Left hindlimb (tissue), 1 donor: Measurements from ENCODE around the gene ARHGEF39.

Experiments used
- DNase-seq: peaks from one replicate; pipeline ENCODE4 v3.0.0-alpha.2; 2018

Gene ARHGEF39

GRCh38 chr9:35673132-35674024 lies 8.4 kb upstream of the ARHGEF39 start, which contains the start of gene CA9:
TSS of gene CA9 (plus strand) at chr9:35673928. CDS start at chr9:35673960, 32 bp downstream.
- peak; percentile 73 for DNase-seq

GRCh38 chr9:35669331-35670145 lies 4.5 kb upstream of the ARHGEF39 start:
- no peak for DNase-seq

GRCh38 chr9:35667939-35668338 lies 2.9 kb upstream of the ARHGEF39 start:
- DNase-seq: no peak

DNA sequence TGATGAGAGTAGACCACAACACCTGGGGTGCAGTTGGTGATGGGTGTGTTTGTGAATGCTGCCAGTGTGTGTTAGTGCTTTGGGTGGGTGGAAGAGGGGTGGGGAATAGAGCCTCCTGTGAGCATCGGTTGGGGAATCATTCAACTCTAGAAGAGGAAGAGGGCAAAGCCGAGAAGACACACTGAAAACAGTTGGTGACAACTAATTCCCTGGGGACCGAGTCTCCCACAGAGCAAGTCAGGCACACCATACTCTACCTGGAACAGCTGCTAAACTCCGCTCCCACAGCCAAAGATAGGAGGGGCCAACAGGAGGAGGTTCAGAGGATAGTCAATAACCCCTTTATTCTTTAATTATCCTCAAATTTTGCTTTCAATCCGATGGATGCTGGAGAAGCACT lies 1.6 kb upstream of the ARHGEF39 start:
- no peak for DNase-seq

- no peak for DNase-seq
Measured at GRCh38 chr9:35666045-35666444, 1.1 kb upstream of the ARHGEF39 start.

DNA sequence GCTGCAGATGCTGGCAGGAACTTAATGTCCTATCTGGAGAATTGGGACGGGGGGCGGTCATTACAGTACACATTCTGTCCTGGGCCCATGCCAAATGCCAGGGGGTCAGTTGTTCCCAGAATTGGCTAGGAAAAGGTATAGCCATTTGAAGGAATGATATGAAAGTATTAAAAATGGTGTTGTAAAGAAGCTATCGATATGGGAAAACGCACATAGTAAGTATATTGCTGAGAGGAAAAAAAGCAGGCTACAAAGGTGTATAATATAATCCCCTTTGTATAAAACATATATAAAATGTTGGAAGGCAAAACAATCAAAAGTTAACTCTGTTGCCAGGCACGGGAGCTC lies 450 bp upstream of the ARHGEF39 start:
- no peak for DNase-seq

GRCh38 chr9:35662437-35662836 lies 2.6 kb downstream of the ARHGEF39 start:
- no peak for DNase-seq

DNA sequence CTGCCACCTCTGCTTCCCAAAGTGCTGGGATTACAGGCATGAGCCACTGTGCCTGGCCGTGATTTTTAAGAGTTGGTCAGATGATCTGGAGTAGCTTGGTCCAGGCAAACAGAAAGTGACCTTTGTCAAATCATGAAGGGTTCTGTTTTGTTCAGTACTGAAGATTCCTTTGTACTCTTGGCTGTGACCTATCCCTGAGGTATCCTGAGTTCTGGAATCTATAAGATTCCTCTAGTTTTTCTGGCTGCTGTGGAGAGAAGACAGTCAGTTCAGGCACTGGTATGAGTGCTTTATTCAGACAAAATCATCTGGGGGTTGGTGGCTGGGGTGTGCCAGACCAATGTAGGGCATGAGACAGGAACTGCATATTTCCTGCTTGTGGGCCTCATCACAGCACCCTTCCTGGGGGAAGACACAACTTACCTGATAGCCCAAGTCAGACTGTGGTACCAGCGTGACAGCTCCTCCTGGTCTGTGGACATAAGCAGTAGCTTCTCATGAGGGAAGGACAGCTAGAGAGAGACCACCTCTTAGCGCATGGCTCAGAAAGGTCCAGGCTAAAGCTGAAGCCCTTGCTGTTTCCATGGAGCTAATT lies 3.1 kb downstream of the ARHGEF39 start:
- no peak for DNase-seq

GRCh38 chr9:35660966-35661415 lies 4.0 kb downstream of the ARHGEF39 start:
- DNase-seq: no peak

DNA sequence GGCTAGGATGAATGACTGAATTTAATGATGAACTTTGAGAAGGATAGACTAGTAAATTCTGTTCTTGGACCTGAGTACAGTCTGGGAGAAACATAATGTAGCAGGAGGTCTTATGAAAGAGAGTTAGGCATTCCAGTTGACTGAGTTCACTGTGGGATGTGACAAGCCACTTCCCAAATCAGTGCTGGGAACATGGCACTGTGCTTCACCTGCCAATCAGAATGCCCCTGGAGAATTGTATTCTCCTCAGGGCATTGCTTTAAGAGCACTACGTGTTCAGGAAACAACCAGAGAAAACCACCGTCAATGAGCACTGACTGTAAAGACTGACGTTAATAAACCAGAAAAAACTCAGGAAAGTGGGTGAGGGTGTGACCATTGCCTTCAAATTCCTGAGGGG lies 5.7 kb downstream of the ARHGEF39 start:
- no peak for DNase-seq

- no peak for DNase-seq
Measured at GRCh38 chr9:35658968-35659220, 6.1 kb downstream of the ARHGEF39 start.

DNA sequence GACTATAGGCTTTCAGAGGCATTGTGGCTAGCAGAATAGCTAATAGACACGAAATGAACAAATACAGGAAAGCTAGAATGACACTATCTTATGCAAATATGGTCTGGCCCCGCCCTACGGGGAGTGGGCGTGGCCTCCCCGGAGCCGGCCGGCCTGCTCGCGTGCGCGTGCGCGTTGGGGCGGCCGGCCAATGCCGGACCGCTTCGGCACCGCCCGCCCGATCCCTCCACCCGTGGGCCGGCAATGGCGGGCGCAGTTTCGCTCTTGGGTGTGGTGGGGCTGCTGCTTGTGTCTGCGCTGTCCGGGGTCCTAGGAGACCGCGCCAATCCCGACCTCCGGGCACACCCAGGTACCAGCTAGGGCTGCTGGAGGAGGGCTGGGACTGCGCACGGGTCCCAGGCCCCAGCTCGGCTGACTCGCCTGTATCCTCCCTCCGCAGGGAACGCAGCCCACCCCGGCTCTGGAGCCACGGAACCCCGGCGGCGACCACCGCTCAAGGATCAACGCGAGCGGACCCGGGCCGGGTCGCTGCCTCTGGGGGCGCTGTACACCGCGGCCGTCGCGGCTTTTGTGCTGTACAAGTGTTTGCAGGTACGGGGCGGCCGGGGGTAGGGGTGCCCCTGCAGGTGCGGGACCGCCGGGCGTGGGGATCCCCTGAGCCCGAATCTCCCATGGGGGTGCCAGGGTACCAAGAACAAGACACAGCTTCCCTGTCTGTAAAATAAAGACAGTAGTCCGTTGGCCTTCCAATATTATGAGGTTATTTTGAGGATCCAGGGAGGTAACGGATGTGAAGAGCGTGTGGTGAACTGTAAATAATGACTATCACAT lies 6.6 kb downstream of the ARHGEF39 start, which contains the start of gene CCDC107:
Gene CCDC107, plus strand, starts transcription at position 156 of the 831 bp plus-strand sequence. Its CDS starts 88 bp downstream, at position 244.
- peak; percentile 93 for DNase-seq

DNA sequence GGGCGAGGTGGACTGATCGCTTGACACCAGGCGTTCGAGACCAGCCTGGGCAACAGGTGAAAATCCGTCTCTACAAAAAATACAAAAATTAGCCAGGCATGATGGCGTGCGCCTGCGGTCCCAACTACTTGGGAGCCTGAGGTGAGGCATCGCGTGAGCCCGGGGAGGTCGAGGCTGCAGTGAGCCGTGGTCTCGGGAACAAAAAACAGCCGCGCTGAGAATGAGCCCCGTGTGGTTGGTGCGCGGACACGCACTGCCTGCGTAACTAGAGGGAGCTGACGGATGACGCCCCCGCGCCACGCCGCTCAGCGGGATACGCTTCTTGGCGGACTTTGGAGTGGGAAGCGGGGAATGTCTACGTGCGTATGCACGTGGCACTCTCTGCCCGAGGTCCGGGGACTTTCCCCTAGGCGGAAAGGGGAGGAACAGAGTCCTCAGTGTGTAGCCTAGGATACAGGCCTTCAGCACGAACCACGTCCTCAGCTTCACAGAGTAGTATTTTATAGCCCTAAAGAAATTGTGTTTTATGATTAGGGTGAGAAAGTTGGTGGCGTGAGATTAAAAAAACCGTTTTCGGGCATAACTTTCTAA lies 7.4 kb downstream of the ARHGEF39 start, which contains the start of gene RMRP:
Gene RMRP, minus strand, starts transcription at position 474 of the 591 bp plus-strand sequence.
- peak; percentile 99 for DNase-seq

GRCh38 chr9:35656831-35657545 lies 8.0 kb downstream of the ARHGEF39 start:
- no peak for DNase-seq

GRCh38 chr9:35656348-35656747 lies 8.6 kb downstream of the ARHGEF39 start:
- DNase-seq: no peak

DNA sequence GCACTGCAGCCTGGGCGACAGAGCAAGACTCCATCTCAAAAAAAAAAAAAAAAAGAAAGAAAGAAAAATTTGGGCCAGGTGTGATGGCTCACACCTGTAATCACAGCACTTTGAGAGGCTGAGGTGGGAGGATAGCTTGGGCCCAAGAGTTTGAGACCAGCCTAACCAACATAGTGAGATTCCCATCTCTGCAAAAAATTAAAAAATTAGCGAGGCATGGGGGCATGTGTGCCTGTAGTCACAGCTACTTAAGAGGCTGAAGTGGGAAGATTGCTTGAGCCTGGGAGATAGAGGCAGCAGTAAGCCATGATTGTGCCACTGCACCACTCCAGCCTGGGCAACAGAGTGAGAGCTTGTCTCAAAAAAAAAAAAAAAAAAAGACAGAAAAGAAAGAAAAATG lies 11.4 kb downstream of the ARHGEF39 start:
- DNase-seq: no peak

DNA sequence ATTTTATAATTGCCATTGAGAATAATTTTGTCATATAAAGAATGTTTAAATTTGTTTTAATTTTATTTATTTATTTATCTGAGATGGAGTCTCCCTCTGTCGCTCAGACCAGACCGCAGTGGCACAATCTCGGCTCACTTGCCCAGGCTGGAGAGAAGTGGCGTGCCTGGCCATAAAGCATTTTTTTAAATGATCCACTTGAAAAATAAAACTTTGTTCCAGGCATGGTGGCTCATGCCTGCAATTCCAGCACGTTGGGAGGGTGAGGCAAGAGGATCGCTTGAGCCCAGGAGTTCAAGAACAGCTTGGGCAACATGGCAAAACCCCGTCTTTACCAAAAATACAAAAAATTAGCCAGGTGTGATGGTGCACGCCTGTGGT lies 12.2 kb downstream of the ARHGEF39 start:
- DNase-seq: no peak

- DNase-seq: no peak
Measured at GRCh38 chr9:35651956-35652828, 12.8 kb downstream of the ARHGEF39 start.

DNA sequence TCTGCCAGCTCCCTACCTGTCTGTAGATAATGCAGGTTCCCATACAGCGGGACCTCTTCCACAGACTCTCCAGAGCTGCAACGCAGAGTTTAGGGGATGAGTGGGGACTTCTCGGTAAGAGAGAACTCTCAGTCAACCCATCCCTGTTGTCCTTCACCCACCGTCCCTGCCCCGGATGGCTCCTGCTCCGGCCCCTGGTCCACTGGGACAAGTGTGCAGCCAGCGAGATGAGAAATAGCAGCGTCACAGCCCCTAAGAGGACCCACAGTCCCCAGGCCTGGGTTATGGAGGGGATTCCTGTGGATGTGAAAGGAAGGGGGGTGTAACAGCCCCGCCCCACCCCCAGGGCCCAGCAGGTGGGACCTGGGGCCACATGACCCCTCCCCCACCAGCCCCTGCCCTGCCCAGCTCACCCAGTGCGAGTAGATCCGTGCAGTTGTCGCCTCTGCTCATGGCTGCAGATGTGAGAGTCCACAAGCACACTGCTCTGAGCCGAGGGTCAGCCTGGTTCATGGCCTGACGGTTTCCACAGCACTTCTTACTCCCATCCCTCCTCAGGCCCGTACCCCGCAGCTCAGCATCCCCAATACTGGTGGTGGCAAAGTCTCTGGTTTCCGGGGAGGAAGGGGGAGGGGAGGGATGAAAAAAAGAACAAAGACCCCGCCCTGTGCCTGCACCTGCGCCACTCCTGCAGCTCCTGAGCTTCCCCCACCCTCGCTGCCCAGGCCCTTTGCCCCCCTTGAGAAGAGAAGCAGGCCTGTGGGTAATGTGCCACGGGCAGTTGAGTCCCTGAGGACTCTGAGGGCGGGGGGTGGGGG lies 14.4 kb downstream of the ARHGEF39 start, which contains the start of gene SIT1:
Gene SIT1, minus strand, starts transcription at position 591 of the 818 bp plus-strand sequence. Its CDS starts 78 bp downstream, at position 513.
- DNase-seq: no peak
